GM23338 (cell line): Measurements from ENCODE around the gene TTC23. TPM values are rescaled to one million over a fixed set of nuclear protein-coding genes. Genes with fewer than 3 reads are reported as not detected.

Source experiments
- ATAC-seq: fragments of 200-7000 bp; cut with Tn5 transposase; 3 replicates; pipeline ENCODE4 v1.9.1; 2020
- DNase-seq: peaks from one replicate; pipeline ENCODE4 v3.0.0-alpha.2; 2015; ENCODE audit warnings: low spot score
- H2AFZ ChIP-seq: fragments of 200-600 bp; sonication (generic); 2 replicates; pipeline ENCODE4 v1.8.0; 2016; ENCODE audit warnings: antibody characterized with exemption, mild to moderate bottlenecking, moderate library complexity
- H3F3A ChIP-seq: fragments of 200-600 bp; sonication (generic); replicated peaks from 2 replicates; pipeline ENCODE4 v1.8.0; 2017; ENCODE audit warnings: antibody characterized with exemption, mixed run types, low read depth
- H3K27ac ChIP-seq: fragments of 200-600 bp; sonication (generic); 2 replicates; pipeline ENCODE4 v1.6.1; 2016; ENCODE audit warnings: low read depth
- H3K27me3 ChIP-seq: fragments of 200-600 bp; sonication (generic); 2 replicates; pipeline ENCODE4 v1.8.0; 2016; ENCODE audit warnings: mild to moderate bottlenecking, mixed run types, moderate library complexity; ENCODE audit not compliant: insufficient read depth
- H3K36me3 ChIP-seq: fragments of 200-600 bp; sonication (generic); 2 replicates; pipeline ENCODE4 v1.8.0; 2016; ENCODE audit warnings: mild to moderate bottlenecking; ENCODE audit not compliant: insufficient read depth
- H3K4me1 ChIP-seq: fragments of 200-600 bp; sonication (generic); 2 replicates; pipeline ENCODE4 v1.8.0; 2016; ENCODE audit warnings: mild to moderate bottlenecking, moderate library complexity; ENCODE audit not compliant: insufficient read depth
- H3K4me2 ChIP-seq: fragments of 200-600 bp; sonication (generic); 2 replicates; pipeline ENCODE4 v1.7.1; 2017; ENCODE audit warnings: mixed run types
- H3K4me3 ChIP-seq: fragments of 200-600 bp; sonication (generic); 2 replicates; pipeline ENCODE4 v1.6.1; 2016; ENCODE audit warnings: mixed run types
- H3K79me2 ChIP-seq: fragments of 200-600 bp; sonication (generic); replicated peaks from 2 replicates; pipeline ENCODE4 v1.8.0; 2017; ENCODE audit warnings: mild to moderate bottlenecking; ENCODE audit not compliant: insufficient read depth
- H3K9me2 ChIP-seq: fragments of 200-600 bp; sonication (generic); 2 replicates; pipeline ENCODE4 v1.8.0; 2017; ENCODE audit not compliant: insufficient read depth
- H4K20me1 ChIP-seq: fragments of 200-600 bp; sonication (generic); replicated peaks from 2 replicates; pipeline ENCODE4 v1.8.0; 2017; ENCODE audit warnings: mild to moderate bottlenecking; ENCODE audit not compliant: insufficient read depth
- H3K27ac Mint-ChIP-seq: 2 replicates; pipeline ENCODE4 v1.8.0; 2020; ENCODE audit warnings: inconsistent platforms, mild to moderate bottlenecking, moderate library complexity, mixed read lengths
- H3K27me3 Mint-ChIP-seq: 3 replicates; pipeline ENCODE4 v1.8.0; 2022; ENCODE audit warnings: low read depth, mild to moderate bottlenecking, moderate library complexity, mixed read lengths, inconsistent platforms; ENCODE audit not compliant: insufficient read depth, poor library complexity
- H3K36me3 Mint-ChIP-seq: 3 replicates; pipeline ENCODE4 v1.8.0; 2021; ENCODE audit warnings: low read depth, mild to moderate bottlenecking, inconsistent platforms, moderate library complexity, mixed read lengths
- H3K4me1 Mint-ChIP-seq: 3 replicates; pipeline ENCODE4 v1.8.0; 2020; ENCODE audit warnings: mild to moderate bottlenecking, inconsistent platforms, mixed read lengths
- H3K4me3 Mint-ChIP-seq: 3 replicates; pipeline ENCODE4 v1.8.0; 2021; ENCODE audit warnings: moderate library complexity, mild to moderate bottlenecking, inconsistent platforms, mixed read lengths
- H3K9me3 Mint-ChIP-seq: 3 replicates; pipeline ENCODE4 v1.8.0; 2020; ENCODE audit warnings: moderate library complexity, mild to moderate bottlenecking, inconsistent platforms, mixed read lengths
- CTCF ChIP-seq, 2 experiments: fragments of 200-600 bp in 1 of 2; sonication (generic) in 1 of 2; conservative IDR thresholded peaks; 2 replicates each; pipeline versions ENCODE4 v1.5.1 to v1.6.1; 2016 to 2017; ENCODE audit warnings: antibody characterized with exemption in 2 of 2, low read depth in 2 of 2, mild to moderate bottlenecking in 2 of 2, moderate library complexity in 1 of 2
- ETS1 ChIP-seq: IDR thresholded peaks from 2 replicates; pipeline ENCODE4 v1.6.1; 2016; ENCODE audit warnings: antibody characterized with exemption
- EZH2phosphoT487 ChIP-seq: fragments of 200-600 bp; sonication (generic); IDR thresholded peaks from one replicate; pipeline ENCODE4 v1.8.1; 2018; ENCODE audit warnings: antibody characterized with exemption; ENCODE audit not compliant: unreplicated experiment
- JUNB ChIP-seq: IDR thresholded peaks from one replicate; pipeline ENCODE4 v1.6.1; 2016; ENCODE audit warnings: antibody characterized with exemption; ENCODE audit not compliant: unreplicated experiment
- NANOG ChIP-seq: IDR thresholded peaks from 2 replicates; pipeline ENCODE4 v1.6.1; 2016; ENCODE audit warnings: antibody characterized with exemption, borderline replicate concordance
- POLR2AphosphoS5 ChIP-seq: IDR thresholded peaks from 2 replicates; pipeline ENCODE4 v1.6.1; 2016; ENCODE audit warnings: antibody characterized with exemption, low read depth
- REST ChIP-seq: IDR thresholded peaks from one replicate; pipeline ENCODE4 v1.6.1; 2018; ENCODE audit warnings: antibody characterized with exemption; ENCODE audit not compliant: unreplicated experiment
- STAT1 ChIP-seq: IDR thresholded peaks from one replicate; pipeline ENCODE4 v1.6.1; 2016; ENCODE audit warnings: antibody characterized with exemption; ENCODE audit not compliant: unreplicated experiment
- ZNF114 ChIP-seq: fragments of 250-450 bp; sonication (Bioruptor Pico); IDR thresholded peaks from 2 replicates; pipeline ENCODE4 v1.5.0; 2020; ENCODE audit warnings: mild to moderate bottlenecking, moderate library complexity
- ZNF462 ChIP-seq: fragments of 250-450 bp; sonication (Bioruptor Pico); IDR thresholded peaks from 2 replicates; pipeline ENCODE4 v1.5.0; 2020; ENCODE audit warnings: mild to moderate bottlenecking, moderate library complexity
- polyA plus RNA-seq: library from polyadenylated mRNA; unstranded; fragments of >200 nt; fragmentation: Nextera tagmentation; extraction: Ambion mirVana; gene quantifications from 2 replicates; pipeline ENCODE4 v1.2.1, GENCODE V29; 2016
- total RNA-seq: library from RNA; depleted of rRNA; stranded (reverse); fragments of >200 nt; shearing (Covaris generic); gene quantifications from 2 replicates; pipeline ENCODE4 v1.2.3, GENCODE V29; 2014

The TTC23 gene
- total and polyA plus RNA-seq, 2 experiments from 2014 or later = 6.3 to 25.2 TPM

- TF ChIP-seq STAT1 (no peak), REST (no peak), ZNF462 (CRISPR knock-in tag) (no peak), ZNF114 (no peak), CTCF (conservative IDR thresholded peaks at IDR 0.05; ENCODE audit: low read depth in 2 of 2) (no peak), JUNB (no peak), EZH2phosphoT487 (no peak), NANOG (no peak), ETS1 (no peak), POLR2AphosphoS5 (no peak)
- Mint-ChIP-seq H3K4me1 (no peaks in the 10 kb centered on the region), H3K27ac (no peak overlapping the region), H3K4me3 (no peak overlapping the region), H3K9me3 (no peaks in the 10 kb centered on the region), H3K27me3 (no peaks in the 10 kb centered on the region), H3K36me3 (no peaks in the 10 kb centered on the region; the same call in 1 of the 3 replicates)
- no peaks in the 10 kb centered on the region for H3K36me3 ChIP-seq
- H3K4me3 ChIP-seq = no peak overlapping the region
- H3F3A ChIP-seq = no peaks in the 10 kb centered on the region
- H3K79me2 ChIP-seq = no peaks in the 10 kb centered on the region
- H3K27me3 ChIP-seq = no peaks in the 10 kb centered on the region
- DNase-seq (no peak), ATAC-seq (no peak)
- H2AFZ ChIP-seq = no peak overlapping the region
- H3K27ac ChIP-seq = no peak overlapping the region
- no peaks in the 10 kb centered on the region for H3K9me2 ChIP-seq
- no peak overlapping the region for H3K4me2 ChIP-seq
- H4K20me1 ChIP-seq = no peaks in the 10 kb centered on the region
- no peaks in the 10 kb centered on the region for H3K4me1 ChIP-seq
These were observed 84.2 kb downstream of the TTC23 start for GRCh38 chr15:99165020-99165790.
